K562 (cell line): ENCODE measurements around the gene SPOCD1. TPM values are rescaled to one million over a fixed set of nuclear protein-coding genes. Genes with fewer than 3 reads are reported as not detected.

Experiments
- ATAC-seq: fragments of 200-7000 bp; cut with Tn5 transposase; 3 replicates; pipeline ENCODE4 v1.9.1; 2020; ENCODE audit warnings: moderate library complexity
- BruUV-seq: library from RNA; stranded (reverse); fragments of 400-500 nt; replicated peaks from 2 replicates; lab custom pipeline; 2021; lab: Mats Ljungman, UMichigan
- CTCF ChIA-PET: fragments of 300-600 bp; formaldehyde crosslinking; extraction: SDS; loops from one replicate; lab custom pipeline; 2021; ENCODE audit warnings: low intra/inter-chr PET ratio; lab: Yijun Ruan, JAX
- POLR2A ChIA-PET: fragments of 300-600, 350-650 bp; sonication (Branson Sonifier 250); formaldehyde crosslinking; extraction: SDS; loops from one replicate; lab custom pipeline; 2021; ENCODE audit warnings: antibody characterized with exemption, inconsistent platforms; lab: Yijun Ruan, JAX
- DNase-seq, 4 experiments: peaks; one replicate each; pipeline versions ENCODE4 v3.0.0 to v3.0.0-alpha.2; 2011 to 2018; ENCODE audit warnings: low spot score in 3 of 4, mixed read lengths in 3 of 4; ENCODE audit errors: extremely low read depth in 1 of 4
- FAIRE-seq: peaks from 2 replicates; lab custom pipeline; 2011; peaks lifted over from hg19 to GRCh38; lab: Jason Lieb, UNC
- H2AFZ ChIP-seq: 2 replicates; pipeline ENCODE4 v1.6.0; 2011; ENCODE audit warnings: low read depth, low read length, control low read depth, inconsistent platforms
- H3K27ac ChIP-seq: fragments of 200-600 bp; 3 replicates; pipeline ENCODE4 v1.8.0; 2011; ENCODE audit warnings: low read depth, mild to moderate bottlenecking, control low read depth, inconsistent platforms, low read length, moderate library complexity, mixed read lengths; ENCODE audit errors: extremely low read depth
- H3K27me3 ChIP-seq, 2 experiments: fragments of 300-600 bp in 1 of 2; 2 replicates in 1 of 2; 3 replicates in 1 of 2; pipeline versions ENCODE4 v1.6.0 to v1.8.0; 2011; ENCODE audit warnings: inconsistent platforms in 2 of 2, low read length in 2 of 2, mild to moderate bottlenecking in 1 of 2, mixed read lengths in 1 of 2, moderate library complexity in 1 of 2; ENCODE audit not compliant: control insufficient read depth in 2 of 2, insufficient read depth in 2 of 2
- H3K36me3 ChIP-seq: fragments of 300-600 bp; 3 replicates; pipeline ENCODE4 v1.8.0; 2011; ENCODE audit warnings: mild to moderate bottlenecking, low read length, inconsistent platforms; ENCODE audit not compliant: control insufficient read depth, insufficient read depth
- H3K4me1 ChIP-seq, 2 experiments: fragments of 200-600 bp in 1 of 2; replicated peaks in 1 of 2; 2 replicates in 1 of 2; 3 replicates in 1 of 2; pipeline versions ENCODE4 v1.5.1 to v1.8.0; 2011; ENCODE audit warnings: inconsistent platforms in 2 of 2, low read length in 2 of 2, mild to moderate bottlenecking in 1 of 2, mixed read lengths in 1 of 2, moderate library complexity in 1 of 2; ENCODE audit not compliant: control insufficient read depth in 2 of 2, insufficient read depth in 2 of 2
- H3K4me2 ChIP-seq: 2 replicates; pipeline ENCODE4 v1.6.1; 2011; ENCODE audit warnings: low read length, control low read depth, inconsistent platforms, mixed read lengths; ENCODE audit not compliant: insufficient read depth
- H3K4me3 ChIP-seq: fragments of 200-600 bp; sonication (generic), shearing (Covaris generic); 2 replicates; pipeline ENCODE4 v1.5.1; 2016; ENCODE audit warnings: control low read depth, inconsistent platforms
- H3K79me2 ChIP-seq: fragments of 200-600 bp; 3 replicates; pipeline ENCODE4 v1.8.0; 2011; ENCODE audit warnings: low read length, inconsistent platforms; ENCODE audit not compliant: control insufficient read depth, insufficient read depth
- H3K9ac ChIP-seq, 2 experiments: 2 replicates each; pipeline versions ENCODE4 v1.6.0 to v1.6.1; 2011; ENCODE audit warnings: low read depth in 2 of 2, low read length in 2 of 2, control low read depth in 1 of 2, inconsistent platforms in 1 of 2, mild to moderate bottlenecking in 1 of 2, mixed read lengths in 1 of 2; ENCODE audit not compliant: insufficient read depth in 1 of 2
- H3K9me1 ChIP-seq: one replicate; pipeline ENCODE4 v1.6.0; 2011; ENCODE audit warnings: inconsistent platforms, mild to moderate bottlenecking, low read length, moderate library complexity; ENCODE audit not compliant: control insufficient read depth, insufficient read depth
- H3K9me3 ChIP-seq: replicated peaks from 2 replicates; pipeline ENCODE4 v1.5.1; 2011; ENCODE audit warnings: low read depth, low read length, inconsistent platforms; ENCODE audit not compliant: control insufficient read depth, insufficient read depth
- H4K20me1 ChIP-seq: replicated peaks from 2 replicates; pipeline ENCODE4 v1.6.1; 2011; ENCODE audit warnings: low read length, inconsistent platforms, mixed read lengths; ENCODE audit not compliant: control insufficient read depth, insufficient read depth
- ATF1 ChIP-seq, 2 experiments: fragments of 450-650 bp in 1 of 2; IDR thresholded peaks; 2 replicates each; pipeline ENCODE4 v1.6.1; 2016; ENCODE audit warnings: missing compliant biosample characterization in 1 of 2, missing genetic modification characterization in 1 of 2
- CBFA2T2 ChIP-seq: fragments of 450-650 bp; conservative IDR thresholded peaks from 2 replicates; pipeline ENCODE4 v1.6.1; 2017; ENCODE audit warnings: mild to moderate bottlenecking
- DEAF1 ChIP-seq: fragments of 450-650 bp; formaldehyde crosslinking; IDR thresholded peaks from 2 replicates; pipeline ENCODE4 v1.4.0; 2020; ENCODE audit warnings: mild to moderate bottlenecking, moderate library complexity
- EP400 ChIP-seq: fragments of 450-650 bp; IDR thresholded peaks from 2 replicates; pipeline ENCODE4 v1.6.1; 2017; ENCODE audit warnings: antibody characterized with exemption, mild to moderate bottlenecking, moderate library complexity
- ESRRA ChIP-seq: fragments of 450-650 bp; IDR thresholded peaks from 2 replicates; pipeline ENCODE4 v1.6.1; 2014; ENCODE audit warnings: low read depth, mild to moderate bottlenecking, moderate library complexity, borderline replicate concordance
- FOXA3 ChIP-seq, 2 experiments: fragments of 450-650 bp in 1 of 2; sonication (generic) in 1 of 2; formaldehyde crosslinking; IDR thresholded peaks in 1 of 2; conservative IDR thresholded peaks in 1 of 2; 2 replicates each; pipeline versions ENCODE4 v1.4.0 to v1.8.0; 2020 to 2022; ENCODE audit warnings: mild to moderate bottlenecking in 2 of 2, missing genetic modification reagents in 1 of 2
- FOXJ2 ChIP-seq: fragments of 200-800 bp; sonication (Bioruptor generic); IDR thresholded peaks from 2 replicates; pipeline ENCODE4 v1.6.1; 2016; ENCODE audit warnings: missing genetic modification characterization, missing compliant biosample characterization
- KAT8 ChIP-seq: fragments of 450-650 bp; IDR thresholded peaks from 2 replicates; pipeline ENCODE4 v1.6.1; 2016; ENCODE audit warnings: low read depth, mild to moderate bottlenecking
- MYC ChIP-seq, 2 experiments: fragments of 250-450 bp in 1 of 2; sonication (Bioruptor Pico) in 1 of 2; IDR thresholded peaks; 2 replicates each; pipeline versions ENCODE4 v1.5.1 to v1.6.1; 2012 to 2021; ENCODE audit warnings: low read depth in 2 of 2, borderline replicate concordance in 1 of 2, improper control_type of control experiment in 1 of 2, low read length in 1 of 2, mild to moderate bottlenecking in 1 of 2, moderate library complexity in 1 of 2
- NFE2 ChIP-seq: IDR thresholded peaks from 2 replicates; pipeline ENCODE4 v1.6.1; 2014; ENCODE audit warnings: antibody characterized with exemption, low read depth
- SAP30 ChIP-seq: fragments of 200-600 bp; sonication (generic); IDR thresholded peaks from 2 replicates; pipeline ENCODE4 v1.6.1; 2012; ENCODE audit warnings: borderline replicate concordance, low read depth, mild to moderate bottlenecking, moderate library complexity, low read length, control low read depth, inconsistent platforms; ENCODE audit not compliant: insufficient read depth, poor library complexity, severe bottlenecking
- SRF ChIP-seq, 2 experiments: fragments of 250-450, 450-650 bp in 1 of 2; sonication (Bioruptor Pico) in 1 of 2; sonication (generic) in 1 of 2; formaldehyde crosslinking; IDR thresholded peaks; 2 replicates each; pipeline versions ENCODE4 v1.5.0 to v1.5.1; 2020 to 2022; ENCODE audit warnings: mild to moderate bottlenecking in 1 of 2, missing genetic modification reagents in 1 of 2
- USF1 ChIP-seq: sonication (generic); formaldehyde crosslinking; IDR thresholded peaks from 2 replicates; pipeline ENCODE4 v1.9.0; 2022; ENCODE audit warnings: mild to moderate bottlenecking, missing genetic modification reagents
- ZNF143 ChIP-seq: sonication (generic); formaldehyde crosslinking; IDR thresholded peaks from 2 replicates; pipeline ENCODE4 v1.9.0; 2022; ENCODE audit warnings: mild to moderate bottlenecking, missing genetic modification reagents
- ZNF175 ChIP-seq: fragments of 200-800 bp; sonication (Bioruptor generic); IDR thresholded peaks from 2 replicates; pipeline ENCODE4 v1.6.1; 2016; ENCODE audit warnings: low read depth, mild to moderate bottlenecking, missing genetic modification characterization, missing compliant biosample characterization
- WGBS: fragments of 100-300 bp; shearing (Covaris generic); methylation state at CpG from one replicate; pipeline ENCODE4 v1.1.6; 2016; ENCODE audit warnings: low coverage, mixed read lengths; ENCODE audit not compliant: insufficient coverage; ENCODE audit errors: missing lambda C conversion rate; 5-methylcytosine and 5-hydroxymethylcytosine counted together
- in situ Hi-C: fragments of 300-500 bp; cut with MboI; formaldehyde crosslinking; loops from 4 replicates; pipeline ENCODE4 v1.15.0; 2018; ENCODE audit warnings: inconsistent platforms, mixed read lengths
- intact Hi-C: fragments of 100-400 bp; cut with micrococcal nuclease; formaldehyde crosslinking; loops from 2 replicates; pipeline ENCODE4 v1.14.2; 2022
- polyA plus RNA-seq, 8 experiments: library from polyadenylated mRNA; depleted of rRNA in 4 of 8; stranded (reverse) in 5 of 8; unstranded in 3 of 8; fragments of >200 nt; fragmentation: Nextera tagmentation in 2 of 8; fragmentation: Illumina TruSeq in 1 of 8; extraction: Ambion mirVana in 2 of 8; extraction: Trizol in 1 of 8; gene quantifications; 2 replicates each; pipeline versions ENCODE4 v1.2.1 to v1.2.3, GENCODE V29; 2011 to 2014; ENCODE audit warnings: inconsistent platforms in 1 of 8, missing spikeins in 1 of 8
- total RNA-seq, 7 experiments: library from RNA; depleted of rRNA in 6 of 7; stranded (reverse); fragments of >200 nt in 6 of 7; fragmentation: Illumina TruSeq in 2 of 7; extraction: Trizol in 2 of 7; gene quantifications; 2 replicates each; pipeline versions ENCODE4 v1.2.1 to v1.2.3, GENCODE V29; 2011 to 2021; ENCODE audit warnings: low replicate concordance in 1 of 7

The SPOCD1 gene
- total and polyA plus RNA-seq, 9 of the 15 experiments (the other 6 are each of a cell fraction or from before 2014, with no cell fraction given): 0.03 to 0.71 (median 0.26) TPM; not detected in 1

GRCh38 chr1:31769720-31770390 is 46.0 kb downstream of the SPOCD1 start (continued):
- 0 out of 2 replicates have a peak, but pooled peaks have one; percentile 10 for TF ChIP-seq DEAF1 (CRISPR knock-in tag)
- TF ChIP-seq, all 486 proteins: peak for 14

GRCh38 chr1:31768939-31769704 is 46.7 kb downstream of the SPOCD1 start:
- ChIA-PET POLR2A (interaction anchor here (0.7 to 1.5 kb wide), 3 partner anchors 13 to 175 kb away, joined by 3 to 4 read pairs (median 3); no protein-coding TSS in a partner anchor), CTCF (no interaction called here)
- Histone ChIP-seq H3K27me3 (peaks cover 19 to 67% of the 10 kb centered on the region in 2 experiments; a peak in 4 of 5 replicates), H3K27ac (no peak overlapping the region; the same call in 2 of the 3 replicates), H3K79me2 (no peaks in the 10 kb centered on the region), H3K36me3 (no peaks in the 10 kb centered on the region), H4K20me1 (peaks cover 42% of the 10 kb centered on the region), H2AFZ (no peak overlapping the region), H3K9ac (no peak overlapping the region; a peak in 1 of 4 replicates), H3K4me2 (peak overlapping the region; percentile 53), H3K9me1 (no peaks in the 10 kb centered on the region), H3K4me1 (peaks cover 27 to 32% of the 10 kb centered on the region in 2 experiments), H3K9me3 (no peaks in the 10 kb centered on the region), H3K4me3 (no peak overlapping the region)
- intact Hi-C loops: no loop called here
- BruUV-seq: no TSS peak
- in situ Hi-C loops: no loop called here
- peak; percentile 60 for FAIRE-seq
- no peak for ATAC-seq
- no peak for DNase-seq
- 0% methylated on average over 5 of the region's 5 CpGs for WGBS
- peak; percentile 95 for TF ChIP-seq ESRRA
- TF ChIP-seq ZNF143 (CRISPR knock-in tag): 0 out of 2 replicates have a peak, but pooled peaks have one; percentile 19
- no peak for TF ChIP-seq SAP30
- TF ChIP-seq FOXA3 (CRISPR knock-in tag; conservative IDR thresholded peaks at IDR 0.05 in 1 of 2, IDR thresholded peaks at IDR 0.05 in 1 of 2): peak; percentile 93 to 97; a peak in 3 of 4 replicates
- TF ChIP-seq ATF1 (CRISPR knock-in tag; IDR thresholded peaks at IDR 0.05): no peak
- TF ChIP-seq ATF1 (tag; IDR thresholded peaks at IDR 0.05): peak; percentile 48
- 0 out of 2 replicates have a peak, but pooled peaks have one; percentile 4 for TF ChIP-seq MYC (IDR thresholded peaks at IDR 0.05; ENCODE audit: low read depth, low read length)
- no peak for TF ChIP-seq MYC (CRISPR knock-in tag; IDR thresholded peaks at IDR 0.05; ENCODE audit: borderline replicate concordance, low read depth)
- TF ChIP-seq EP400: no peak
- no peak for TF ChIP-seq NFE2
- TF ChIP-seq CBFA2T2: peak; percentile 33; the same call in 1 of the 2 replicates
- peak; percentile 92 to 96 for TF ChIP-seq SRF (CRISPR knock-in tag; IDR thresholded peaks at IDR 0.05)
- 0 out of 2 replicates have a peak, but pooled peaks have one; percentile 18 for TF ChIP-seq USF1 (CRISPR knock-in tag)
- peak; percentile 69; the same call in 1 of the 2 replicates for TF ChIP-seq FOXJ2 (tag)
- TF ChIP-seq ZNF175 (CRISPR knock-in tag): no peak
- TF ChIP-seq KAT8: no peak
